Ishikawa (cell line): ENCODE data around the gene MYO19.

Experiments
- CEBPB ChIP-seq: IDR thresholded peaks from 2 replicates; pipeline ENCODE4 v1.6.1; 2012
- CREB1 ChIP-seq: IDR thresholded peaks from 2 replicates; pipeline ENCODE4 v1.6.1; 2012; ENCODE audit warnings: low read depth
- EGR1 ChIP-seq: IDR thresholded peaks from 2 replicates; pipeline ENCODE4 v1.6.1; 2012
- EP300 ChIP-seq: IDR thresholded peaks from 2 replicates; pipeline ENCODE4 v1.6.1; 2012; ENCODE audit warnings: borderline replicate concordance
- FOXM1 ChIP-seq: IDR thresholded peaks from 2 replicates; pipeline ENCODE4 v1.6.1; 2012; ENCODE audit warnings: low read depth, borderline replicate concordance
- MAX ChIP-seq: IDR thresholded peaks from 2 replicates; pipeline ENCODE4 v1.6.1; 2012
- NFIC ChIP-seq: IDR thresholded peaks from 2 replicates; pipeline ENCODE4 v1.6.1; 2012
- RAD21 ChIP-seq: IDR thresholded peaks from 2 replicates; pipeline ENCODE4 v1.6.1; 2012; ENCODE audit warnings: low read depth
- REST ChIP-seq: IDR thresholded peaks from 2 replicates; pipeline ENCODE4 v1.6.1; 2012; ENCODE audit warnings: low read depth, mild to moderate bottlenecking
- TAF1 ChIP-seq: IDR thresholded peaks from 2 replicates; pipeline ENCODE4 v1.6.1; 2012; ENCODE audit warnings: low read depth, mild to moderate bottlenecking
- TCF12 ChIP-seq: IDR thresholded peaks from 2 replicates; pipeline ENCODE4 v1.6.1; 2012; ENCODE audit warnings: low read depth
- TEAD4 ChIP-seq: IDR thresholded peaks from 2 replicates; pipeline ENCODE4 v1.6.1; 2012
- USF1 ChIP-seq: IDR thresholded peaks from 2 replicates; pipeline ENCODE4 v1.6.1; 2012
- YY1 ChIP-seq: IDR thresholded peaks from 2 replicates; pipeline ENCODE4 v1.6.1; 2012; ENCODE audit warnings: low read depth
- ZBTB7A ChIP-seq: IDR thresholded peaks from 2 replicates; pipeline ENCODE4 v1.6.1; 2012; ENCODE audit warnings: low read depth

Gene MYO19

GRCh38 chr17:36550491-36551417 is 16.1 kb upstream of the MYO19 start:
- TF ChIP-seq CEBPB (no peak), REST (no peak), MAX (no peak)

- TF ChIP-seq RAD21 = no peak
- no peak for TF ChIP-seq YY1
- TF ChIP-seq EP300 = no peak
- no peak for TF ChIP-seq TAF1
- no peak for TF ChIP-seq USF1
- no peak for TF ChIP-seq MAX
- no peak for TF ChIP-seq ZBTB7A
- no peak for TF ChIP-seq CREB1
Observed at GRCh38 chr17:36547776-36548175, 13.1 kb upstream of the MYO19 start.

- TF ChIP-seq EP300 (no peak), MAX (no peak), USF1 (no peak), YY1 (no peak), FOXM1 (no peak), REST (no peak), NFIC (no peak), EGR1 (no peak), CEBPB (no peak)
Observed at GRCh38 chr17:36546418-36547093, 11.9 kb upstream of the MYO19 start.

GRCh38 chr17:36545465-36546417 is 11.1 kb upstream of the MYO19 start:
- peak; percentile 65; the same call in 1 of the 2 replicates for TF ChIP-seq TCF12
- TF ChIP-seq TAF1 = peak; percentile 54
- no peak; the same call in 1 of the 2 replicates for TF ChIP-seq EGR1
- TF ChIP-seq REST = no peak
- TF ChIP-seq TEAD4 = peak; percentile 6; the same call in 1 of the 2 replicates
- TF ChIP-seq USF1 = no peak
- TF ChIP-seq RAD21 = no peak
- TF ChIP-seq EP300 = peak; percentile 64; the same call in 1 of the 2 replicates
- TF ChIP-seq FOXM1 = no peak
- peak; percentile 77 for TF ChIP-seq MAX
- TF ChIP-seq ZBTB7A = no peak
- no peak; the same call in 1 of the 2 replicates for TF ChIP-seq NFIC
- no peak for TF ChIP-seq CREB1
- TF ChIP-seq CEBPB = peak; percentile 92
- TF ChIP-seq YY1 = no peak
